Adipocyte (in vitro differentiated cells): ENCODE results near the gene CENPT.

ENCODE experiments used
- DNase-seq: peaks from one replicate; pipeline ENCODE4 v3.0.0-alpha.2; 2015; ENCODE audit warnings: low read depth
- H3K27me3 ChIP-seq: replicated peaks from 2 replicates; pipeline ENCODE4 v1.7.0; 2013; ENCODE audit warnings: mild to moderate bottlenecking, low read length, moderate library complexity; ENCODE audit not compliant: control insufficient read depth, insufficient read depth
- H3K36me3 ChIP-seq: 2 replicates; pipeline ENCODE4 v1.7.0; 2013; ENCODE audit warnings: low read length, mild to moderate bottlenecking, moderate library complexity; ENCODE audit not compliant: control insufficient read depth, insufficient read depth, severe bottlenecking
- H3K4me1 ChIP-seq: 2 replicates; pipeline ENCODE4 v1.7.0; 2013; ENCODE audit warnings: mild to moderate bottlenecking, low read length, moderate library complexity; ENCODE audit not compliant: control insufficient read depth, insufficient read depth
- H3K4me3 ChIP-seq: 2 replicates; pipeline ENCODE4 v1.7.0; 2013; ENCODE audit warnings: mild to moderate bottlenecking, low read length, moderate library complexity
- H3K9ac ChIP-seq: 2 replicates; pipeline ENCODE4 v1.7.0; 2013; ENCODE audit warnings: mild to moderate bottlenecking, low read length, moderate library complexity
- H3K9me3 ChIP-seq: 2 replicates; pipeline ENCODE4 v1.7.0; 2013; ENCODE audit warnings: mild to moderate bottlenecking, low read length, moderate library complexity; ENCODE audit not compliant: control insufficient read depth

CENPT gene

GRCh38 chr16:67780847-67781564, 66.5 kb downstream of the CENPT start:
- Histone ChIP-seq H3K4me3 (no peak overlapping the region), H3K9me3 (no peaks in the 10 kb centered on the region), H3K36me3 (no peaks in the 10 kb centered on the region), H3K27me3 (no peaks in the 10 kb centered on the region), H3K4me1 (no peaks in the 10 kb centered on the region), H3K9ac (no peak overlapping the region)
- DNase-seq = no peak

- Histone ChIP-seq H3K4me1 (no peaks in the 10 kb centered on the region), H3K9ac (no peak overlapping the region), H3K36me3 (no peaks in the 10 kb centered on the region), H3K27me3 (no peaks in the 10 kb centered on the region), H3K4me3 (no peak overlapping the region), H3K9me3 (no peaks in the 10 kb centered on the region)
- no peak for DNase-seq
Observed at GRCh38 chr16:67779256-67780014, 68.1 kb downstream of the CENPT start.
